ENCODE measurements around the gene IPPK.

GRCh38 chr9:92707530-92707929 lies 37.6 kb upstream of the IPPK start:
- TF ChIP-seq POLR2A (IDR thresholded peaks at IDR 0.05): no peak
- no peak for TF ChIP-seq CTCF (IDR thresholded peaks at IDR 0.05)
- no peak for TF ChIP-seq POLR2AphosphoS5 (IDR thresholded peaks at IDR 0.05)
